Mesenchymal stem cell (in vitro differentiated cells and primary cell): ENCODE data around the gene ISLR2.

ENCODE experiments used
- DNase-seq: peaks from one replicate; pipeline ENCODE4 v3.0.0-alpha.2; 2013
- H2AFZ ChIP-seq: one replicate; pipeline ENCODE4 v1.6.1; 2013; ENCODE audit warnings: low read depth, mild to moderate bottlenecking, control low read depth, inconsistent platforms, low read length, moderate library complexity
- H2AK5ac ChIP-seq: 2 replicates; pipeline ENCODE4 v1.6.1; 2013; ENCODE audit warnings: low read length, moderate library complexity, mild to moderate bottlenecking, inconsistent platforms; ENCODE audit not compliant: severe bottlenecking
- H2BK120ac ChIP-seq: one replicate; pipeline ENCODE4 v1.6.1; 2013; ENCODE audit warnings: low read depth, mild to moderate bottlenecking, inconsistent platforms, low read length, moderate library complexity
- H2BK12ac ChIP-seq, 2 experiments: one replicate each; pipeline ENCODE4 v1.6.1; 2013; ENCODE audit warnings: inconsistent platforms in 2 of 2, low read length in 2 of 2, mild to moderate bottlenecking in 2 of 2, moderate library complexity in 2 of 2, control low read depth in 1 of 2
- H2BK15ac ChIP-seq: one replicate; pipeline ENCODE4 v1.6.1; 2013; ENCODE audit warnings: mild to moderate bottlenecking, low read depth, inconsistent platforms; ENCODE audit not compliant: poor library complexity, severe bottlenecking
- H2BK5ac ChIP-seq: 2 replicates; pipeline ENCODE4 v1.6.1; 2013; ENCODE audit warnings: low read depth, mild to moderate bottlenecking, low read length, control low read depth, inconsistent platforms; ENCODE audit not compliant: poor library complexity, severe bottlenecking
- H3K14ac ChIP-seq, 2 experiments: one replicate each; pipeline ENCODE4 v1.6.1; 2013; ENCODE audit warnings: inconsistent platforms in 2 of 2, low read length in 2 of 2, control low read depth in 1 of 2, mild to moderate bottlenecking in 1 of 2, moderate library complexity in 1 of 2
- H3K18ac ChIP-seq, 2 experiments: one replicate each; pipeline ENCODE4 v1.6.1; 2013; ENCODE audit warnings: inconsistent platforms in 2 of 2, low read length in 2 of 2, control low read depth in 1 of 2, low read depth in 1 of 2, mild to moderate bottlenecking in 1 of 2
- H3K23ac ChIP-seq, 2 experiments: one replicate each; pipeline ENCODE4 v1.6.1; 2013; ENCODE audit warnings: inconsistent platforms in 2 of 2, low read length in 2 of 2, mild to moderate bottlenecking in 2 of 2, moderate library complexity in 2 of 2, control low read depth in 1 of 2
- H3K27ac ChIP-seq: 2 replicates; pipeline ENCODE4 v1.5.1; 2013; ENCODE audit warnings: mild to moderate bottlenecking, moderate library complexity, low read length, control low read depth, inconsistent platforms; ENCODE audit not compliant: poor library complexity, severe bottlenecking
- H3K27me3 ChIP-seq, 2 experiments: 2 replicates each; pipeline versions ENCODE4 v1.6.1 to v1.7.0; 2013; ENCODE audit warnings: low read length in 2 of 2, mild to moderate bottlenecking in 2 of 2, moderate library complexity in 2 of 2, control low read depth in 1 of 2, inconsistent platforms in 1 of 2; ENCODE audit not compliant: control insufficient read depth in 1 of 2, insufficient read depth in 1 of 2
- H3K36me3 ChIP-seq, 2 experiments: 2 replicates each; pipeline versions ENCODE4 v1.6.1 to v1.7.0; 2013; ENCODE audit warnings: low read length in 2 of 2, control low read depth in 1 of 2, inconsistent platforms in 1 of 2, low read depth in 1 of 2, mild to moderate bottlenecking in 1 of 2; ENCODE audit not compliant: insufficient read depth in 2 of 2, control insufficient read depth in 1 of 2
- H3K4ac ChIP-seq, 2 experiments: one replicate each; pipeline ENCODE4 v1.6.1; 2013; ENCODE audit warnings: inconsistent platforms in 2 of 2, low read length in 2 of 2, mild to moderate bottlenecking in 2 of 2, moderate library complexity in 2 of 2, control low read depth in 1 of 2, low read depth in 1 of 2
- H3K4me1 ChIP-seq: 2 replicates; pipeline ENCODE4 v1.6.1; 2013; ENCODE audit warnings: low read depth, low read length, control low read depth; ENCODE audit not compliant: control insufficient read depth, insufficient read depth
- H3K4me2 ChIP-seq: 2 replicates; pipeline ENCODE4 v1.6.1; 2013; ENCODE audit warnings: low read length, mild to moderate bottlenecking, inconsistent platforms; ENCODE audit not compliant: poor library complexity, severe bottlenecking
- H3K4me3 ChIP-seq, 2 experiments: 2 replicates each; pipeline versions ENCODE4 v1.5.1 to v1.7.0; 2013; ENCODE audit warnings: low read length in 2 of 2, mild to moderate bottlenecking in 2 of 2, control low read depth in 1 of 2, low read depth in 1 of 2; ENCODE audit not compliant: insufficient read depth in 1 of 2
- H3K79me1 ChIP-seq: replicated peaks from 2 replicates; pipeline ENCODE4 v1.6.1; 2013; ENCODE audit warnings: mild to moderate bottlenecking, control low read depth, low read length, inconsistent platforms; ENCODE audit not compliant: poor library complexity, severe bottlenecking
- H3K9ac ChIP-seq: 2 replicates; pipeline ENCODE4 v1.7.0; 2013; ENCODE audit warnings: mild to moderate bottlenecking, low read length, moderate library complexity
- H3K9me3 ChIP-seq: 2 replicates; pipeline ENCODE4 v1.7.0; 2013; ENCODE audit warnings: mild to moderate bottlenecking, low read length; ENCODE audit not compliant: control insufficient read depth
- H4K8ac ChIP-seq: one replicate; pipeline ENCODE4 v1.6.1; 2013; ENCODE audit warnings: inconsistent platforms, mild to moderate bottlenecking, low read length, moderate library complexity
- H4K91ac ChIP-seq: one replicate; pipeline ENCODE4 v1.6.1; 2013; ENCODE audit warnings: mild to moderate bottlenecking, low read length, inconsistent platforms
- WGBS: methylation state at CpG from one replicate; pipeline ENCODE4 v1.1.7; 2013; ENCODE audit warnings: mixed read lengths; 5-methylcytosine and 5-hydroxymethylcytosine counted together

Gene ISLR2

GRCh38 chr15:74134387-74135027, 4.1 kb downstream of the ISLR2 start:
- Histone ChIP-seq H2BK120ac (no peak overlapping the region), H3K4me2 (no peak overlapping the region), H2BK5ac (no peak overlapping the region), H4K91ac (peak overlapping the region; percentile 28), H3K27me3 (peaks cover 58 to 74% of the 10 kb centered on the region in 2 experiments), H3K23ac (peak overlapping the region in 1 of 2 experiments; percentile 36), H3K9ac (no peak overlapping the region), H3K4me1 (peaks cover 33% of the 10 kb centered on the region), H3K9me3 (no peaks in the 10 kb centered on the region), H3K36me3 (peaks cover 0 to 14% of the 10 kb centered on the region in 2 experiments), H3K14ac (no peak overlapping the region), H2AFZ (no peak overlapping the region), H3K4me3 (no peak overlapping the region), H4K8ac (no peak overlapping the region), H3K18ac (no peak overlapping the region), H3K27ac (no peak overlapping the region), H2BK15ac (peak overlapping the region; percentile 34), H3K4ac (no peak overlapping the region), H3K79me1 (no peaks in the 10 kb centered on the region), H2BK12ac (peak overlapping the region in 1 of 2 experiments; percentile 10), H2AK5ac (no peak overlapping the region)
- WGBS, result 9% methylated on average over 53 of the region's 53 CpGs
- peak; percentile 55 for DNase-seq

DNA sequence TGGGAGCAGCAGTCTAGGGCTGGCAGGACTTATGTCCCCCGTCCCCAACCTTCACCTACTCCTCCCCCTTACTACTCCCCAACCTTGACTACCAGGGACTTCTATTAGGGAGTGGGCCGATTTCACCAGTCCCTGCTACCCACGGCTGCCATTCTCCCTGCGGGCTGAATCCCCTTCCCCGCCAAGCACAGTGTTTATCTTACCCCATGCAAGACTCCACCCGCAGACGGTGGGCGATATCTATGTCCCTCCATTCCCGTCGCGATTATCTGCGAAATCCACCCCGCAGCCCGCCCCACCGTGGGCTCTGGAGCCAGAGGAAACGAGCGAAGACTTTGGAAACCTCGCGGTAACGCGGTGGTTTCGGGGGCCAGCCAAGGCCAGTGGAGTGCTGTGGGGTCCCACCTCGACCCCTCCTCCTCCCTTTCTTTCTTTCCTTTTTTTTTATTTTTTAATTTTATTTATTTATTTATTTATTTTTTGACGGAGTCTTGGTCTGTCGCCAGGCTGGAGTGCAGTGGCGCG, 4.7 kb downstream of the ISLR2 start:
- no peak for DNase-seq
- 9% methylated on average over 25 of the region's 27 CpGs for WGBS

GRCh38 chr15:74136540-74136813, 6.1 kb downstream of the ISLR2 start:
- H3K27ac ChIP-seq, result no peak overlapping the region
- peak overlapping the region; percentile 73 for H3K4me2 ChIP-seq
- 2% methylated on average over 23 of the region's 26 CpGs for WGBS
- H2BK15ac ChIP-seq, result peak overlapping the region; percentile 2
- no peak overlapping the region for H3K23ac ChIP-seq
- no peak overlapping the region for H3K4ac ChIP-seq
- H2AK5ac ChIP-seq, result no peak overlapping the region
- H2BK120ac ChIP-seq, result no peak overlapping the region
- H3K79me1 ChIP-seq, result no peaks in the 10 kb centered on the region
- H4K91ac ChIP-seq, result no peak overlapping the region
- H3K4me1 ChIP-seq, result peaks cover 20% of the 10 kb centered on the region
- peak overlapping the region; percentile 36 to 71 for H3K4me3 ChIP-seq
- no peak overlapping the region for H2BK5ac ChIP-seq
- no peak overlapping the region for H3K14ac ChIP-seq
- peaks cover 0 to 14% of the 10 kb centered on the region in 2 experiments for H3K36me3 ChIP-seq
- H2BK12ac ChIP-seq, result no peak overlapping the region
- no peak for DNase-seq
- H3K27me3 ChIP-seq, result peaks cover 38 to 57% of the 10 kb centered on the region in 2 experiments
- no peak overlapping the region for H3K18ac ChIP-seq
- H4K8ac ChIP-seq, result peak overlapping the region; percentile 33
- no peaks in the 10 kb centered on the region for H3K9me3 ChIP-seq
- peak overlapping the region; percentile 71 for H3K9ac ChIP-seq
- no peak overlapping the region for H2AFZ ChIP-seq

More for the DNA sequence above, 4.7 kb downstream of the ISLR2 start:
- no peaks in the 10 kb centered on the region for H3K79me1 ChIP-seq
- peaks cover 28% of the 10 kb centered on the region for H3K4me1 ChIP-seq
- H2AK5ac ChIP-seq, result no peak overlapping the region
- H2BK12ac ChIP-seq, result peak overlapping the region in 1 of 2 experiments; percentile 10
- no peak overlapping the region for H3K4ac ChIP-seq
- H3K4me2 ChIP-seq, result no peak overlapping the region
- peak overlapping the region; percentile 28 for H4K91ac ChIP-seq
- H3K27ac ChIP-seq, result no peak overlapping the region
- H2BK5ac ChIP-seq, result no peak overlapping the region
- peaks cover 0 to 14% of the 10 kb centered on the region in 2 experiments for H3K36me3 ChIP-seq
- H3K9me3 ChIP-seq, result no peaks in the 10 kb centered on the region
- H3K23ac ChIP-seq, result peak overlapping the region in 1 of 2 experiments; percentile 36
- H3K14ac ChIP-seq, result no peak overlapping the region
- no peak overlapping the region for H3K18ac ChIP-seq
- no peak overlapping the region for H3K4me3 ChIP-seq
- H3K9ac ChIP-seq, result no peak overlapping the region
- H3K27me3 ChIP-seq, result peaks cover 52 to 71% of the 10 kb centered on the region in 2 experiments
- no peak overlapping the region for H2BK120ac ChIP-seq
- H4K8ac ChIP-seq, result no peak overlapping the region
- H2AFZ ChIP-seq, result no peak overlapping the region
- peak overlapping the region; percentile 3 for H2BK15ac ChIP-seq

- 42% methylated on average over 18 of the region's 18 CpGs for WGBS
- Histone ChIP-seq H3K23ac (no peak overlapping the region), H3K4me1 (peaks cover 22% of the 10 kb centered on the region), H2AFZ (no peak overlapping the region), H3K27me3 (peaks cover 33 to 52% of the 10 kb centered on the region in 2 experiments), H3K18ac (peak overlapping the region in 1 of 2 experiments; percentile 1), H4K8ac (peak overlapping the region; percentile 33), H3K27ac (no peak overlapping the region), H2BK12ac (no peak overlapping the region), H3K36me3 (peaks cover 0 to 14% of the 10 kb centered on the region in 2 experiments), H2BK5ac (no peak overlapping the region), H3K79me1 (no peaks in the 10 kb centered on the region), H2AK5ac (no peak overlapping the region), H2BK120ac (no peak overlapping the region), H2BK15ac (peak overlapping the region; percentile 2), H3K4me3 (peak overlapping the region in 1 of 2 experiments; percentile 71), H4K91ac (no peak overlapping the region), H3K4me2 (peak overlapping the region; percentile 73), H3K4ac (no peak overlapping the region), H3K14ac (no peak overlapping the region), H3K9ac (peak overlapping the region; percentile 71), H3K9me3 (no peaks in the 10 kb centered on the region)
- no peak for DNase-seq
Observed at GRCh38 chr15:74136814-74137536, 6.6 kb downstream of the ISLR2 start.
